ENCODE data around the gene MDGA2.

DNA sequence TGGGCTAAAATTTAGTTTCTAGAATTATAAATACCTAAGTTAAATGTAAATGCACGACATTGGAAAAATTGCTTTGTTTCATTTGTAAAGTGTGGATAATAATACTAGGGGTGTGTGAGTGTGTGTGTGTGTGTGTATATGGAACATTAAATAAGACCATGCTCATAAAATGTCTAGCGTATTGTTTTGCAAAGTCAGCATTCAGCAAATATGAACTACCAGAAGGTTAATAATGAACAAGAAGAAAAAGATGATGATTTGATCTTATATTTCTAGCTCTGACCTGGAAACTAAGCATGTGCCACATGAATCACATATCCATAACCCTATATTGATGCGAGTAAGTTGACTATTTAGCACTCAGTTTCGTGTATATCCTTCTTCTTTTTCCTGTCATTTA is 44.9 kb upstream of the MDGA2 start:
- TF ChIP-seq, protein P1, sequence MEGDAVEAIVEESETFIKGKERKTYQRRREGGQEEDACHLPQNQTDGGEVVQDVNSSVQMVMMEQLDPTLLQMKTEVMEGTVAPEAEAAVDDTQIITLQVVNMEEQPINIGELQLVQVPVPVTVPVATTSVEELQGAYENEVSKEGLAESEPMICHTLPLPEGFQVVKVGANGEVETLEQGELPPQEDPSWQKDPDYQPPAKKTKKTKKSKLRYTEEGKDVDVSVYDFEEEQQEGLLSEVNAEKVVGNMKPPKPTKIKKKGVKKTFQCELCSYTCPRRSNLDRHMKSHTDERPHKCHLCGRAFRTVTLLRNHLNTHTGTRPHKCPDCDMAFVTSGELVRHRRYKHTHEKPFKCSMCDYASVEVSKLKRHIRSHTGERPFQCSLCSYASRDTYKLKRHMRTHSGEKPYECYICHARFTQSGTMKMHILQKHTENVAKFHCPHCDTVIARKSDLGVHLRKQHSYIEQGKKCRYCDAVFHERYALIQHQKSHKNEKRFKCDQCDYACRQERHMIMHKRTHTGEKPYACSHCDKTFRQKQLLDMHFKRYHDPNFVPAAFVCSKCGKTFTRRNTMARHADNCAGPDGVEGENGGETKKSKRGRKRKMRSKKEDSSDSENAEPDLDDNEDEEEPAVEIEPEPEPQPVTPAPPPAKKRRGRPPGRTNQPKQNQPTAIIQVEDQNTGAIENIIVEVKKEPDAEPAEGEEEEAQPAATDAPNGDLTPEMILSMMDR (IDR thresholded peaks at IDR 0.05; ENCODE audit: insufficient read depth, low read depth, low read length), result no peak
- TF ChIP-seq EZH2 (IDR thresholded peaks at IDR 0.05; ENCODE audit: insufficient read depth, low read length), result no peak
